Measurements from ENCODE around the gene ZNF883.
"Not testable (repeated sequence)": the region's sequence is repeated elsewhere in the genome, so short reads cannot be mapped to it uniquely, and the experiment has no call there.

ZNF883 gene

DNA sequence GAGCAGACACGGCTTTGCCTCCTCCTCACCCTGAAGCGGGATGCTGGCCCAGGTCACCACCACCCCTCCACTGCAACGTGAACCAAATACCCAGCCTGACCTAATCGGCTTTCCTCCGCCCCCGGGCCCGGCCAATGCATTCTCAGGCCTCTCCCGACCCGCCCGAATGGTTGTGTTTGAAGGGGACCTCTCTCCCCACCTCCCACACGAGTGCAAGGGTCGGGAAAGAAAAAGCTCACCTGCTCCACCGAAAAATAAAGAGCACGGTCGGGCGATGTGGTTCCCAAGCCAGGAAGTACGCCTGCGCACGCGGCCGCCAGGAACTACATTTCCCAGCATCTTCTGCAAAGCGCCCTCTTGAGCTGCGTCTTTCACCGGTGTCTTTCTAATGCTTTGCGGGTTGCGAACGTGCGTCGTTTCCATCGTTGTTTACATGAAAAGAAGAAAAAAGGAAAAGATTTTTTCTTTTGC lies at the start of gene ZNF883:
TSS of gene ZNF883 (minus strand) at position 282 of the 471 bp plus-strand sequence.
- Histone ChIP-seq H3K36me3 (ENCODE audit: control insufficient read depth, insufficient read depth, low read length) (peaks cover 9% of the 10 kb centered on the region; the same call in 1 of the 2 replicates), H3K9me3 (ENCODE audit: control insufficient read depth, insufficient read depth, low read length) (peaks cover 23% of the 10 kb centered on the region), H3K4me1 (ENCODE audit: control insufficient read depth, insufficient read depth, low read length) (0 out of 2 replicates have a peak, but pooled peaks cover 5% of the 10 kb centered on the region), H3K27me3 (ENCODE audit: control insufficient read depth, insufficient read depth, low read length) (no peaks in the 10 kb centered on the region), H3K4me3 (ENCODE audit: low read depth, low read length) (peak within 1 kb of the TSS; percentile 85), H3K9ac (ENCODE audit: low read depth, low read length) (peak within 1 kb of the TSS; percentile 77), H3K27ac (ENCODE audit: low read depth, low read length) (no peak within 1 kb of the TSS)

DNA sequence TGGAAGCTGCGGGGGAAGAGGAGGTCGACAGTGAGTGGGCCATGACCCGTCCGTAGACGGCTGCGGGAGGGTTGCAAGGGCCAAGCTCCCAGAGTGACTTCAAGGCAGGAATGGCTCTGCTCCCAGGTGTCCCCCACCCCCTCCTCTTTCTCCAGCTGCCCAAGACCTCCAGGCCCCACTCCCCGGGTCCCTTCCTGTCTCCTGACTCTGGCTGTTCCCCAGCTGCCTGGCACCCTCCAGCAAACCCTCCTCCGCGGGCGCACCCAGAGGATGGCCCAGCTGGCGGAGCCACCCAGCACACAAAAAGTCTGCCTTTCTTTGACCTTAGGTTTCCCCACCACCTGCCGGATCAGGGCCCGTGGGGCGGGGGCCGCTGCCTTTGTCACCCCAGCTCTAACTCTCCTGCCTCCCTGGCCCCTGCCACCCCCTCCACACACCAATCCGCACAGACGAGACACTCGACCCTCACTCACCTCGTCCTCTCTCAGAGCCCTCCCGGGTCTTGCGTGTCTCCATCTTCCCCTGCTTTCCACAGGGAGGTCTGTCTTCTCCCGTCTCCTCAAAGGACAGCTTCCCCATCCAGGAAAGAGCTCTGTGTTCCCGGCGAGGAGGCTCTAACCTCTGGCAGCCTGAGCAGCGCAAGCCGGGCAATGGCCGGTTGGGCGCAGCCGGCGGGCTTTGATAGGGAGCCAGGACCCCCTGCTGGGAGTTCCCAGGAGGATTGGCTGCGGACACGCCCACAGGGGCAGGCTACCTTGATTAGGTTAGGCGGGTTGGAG lies 49.3 kb upstream of the ZNF883 start:
- H3K9me3 ChIP-seq (ENCODE audit: control insufficient read depth, insufficient read depth, low read length) = peaks cover 16% of the 10 kb centered on the region
- H3K27ac ChIP-seq (ENCODE audit: low read depth, low read length); H3K36me3 ChIP-seq (ENCODE audit: control insufficient read depth, insufficient read depth, low read length); H3K4me1 ChIP-seq (ENCODE audit: control insufficient read depth, insufficient read depth, low read length); H3K9ac ChIP-seq (ENCODE audit: low read depth, low read length); H3K4me3 ChIP-seq (ENCODE audit: low read depth, low read length): not testable (repeated sequence)
- peaks cover 32% of the 10 kb centered on the region for H3K27me3 ChIP-seq (ENCODE audit: control insufficient read depth, insufficient read depth, low read length)

DNA sequence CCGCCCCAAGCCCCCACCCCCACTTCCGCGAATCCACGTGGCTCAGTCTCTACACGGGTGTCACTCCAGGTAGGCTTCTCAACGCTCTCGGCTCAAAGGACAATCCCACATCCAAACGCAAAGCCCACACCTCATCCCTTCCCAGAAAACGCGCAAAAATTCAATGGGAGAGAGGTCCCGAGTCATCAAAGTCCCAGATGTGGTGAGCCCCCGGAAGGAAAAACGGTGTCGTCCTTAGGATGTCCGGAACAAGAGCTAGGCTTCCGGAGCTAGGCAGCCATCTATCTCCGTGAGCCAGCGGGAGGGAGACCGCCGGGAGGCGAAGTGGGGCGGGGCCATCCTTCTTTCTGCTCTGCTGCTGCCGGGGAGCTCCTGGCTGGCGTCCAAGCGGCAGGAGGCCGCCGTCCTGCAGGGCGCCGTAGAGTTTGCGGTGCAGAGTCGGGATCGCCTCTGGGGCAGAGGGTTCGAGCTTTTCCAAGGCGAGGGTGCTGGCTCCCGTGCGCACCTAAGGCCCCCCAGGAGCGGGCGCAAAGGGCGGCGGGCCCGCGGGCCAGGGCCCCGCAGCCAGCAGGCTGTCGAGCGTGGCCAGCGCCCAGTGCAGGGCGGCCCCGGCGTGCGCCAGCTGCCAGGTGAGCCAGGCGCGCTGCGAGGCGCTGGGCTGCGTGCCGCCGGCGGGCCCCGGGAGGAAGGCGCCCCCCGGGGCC lies 47.7 kb upstream of the ZNF883 start:
- H3K4me3 ChIP-seq (ENCODE audit: low read depth, low read length); H3K9ac ChIP-seq (ENCODE audit: low read depth, low read length); H3K27ac ChIP-seq (ENCODE audit: low read depth, low read length); H3K4me1 ChIP-seq (ENCODE audit: control insufficient read depth, insufficient read depth, low read length); H3K36me3 ChIP-seq (ENCODE audit: control insufficient read depth, insufficient read depth, low read length): not testable (repeated sequence)
- Histone ChIP-seq H3K27me3 (ENCODE audit: control insufficient read depth, insufficient read depth, low read length) (peaks cover 32% of the 10 kb centered on the region), H3K9me3 (ENCODE audit: control insufficient read depth, insufficient read depth, low read length) (peaks cover 19% of the 10 kb centered on the region)

GRCh38 chr9:113057193-113057592 lies 45.2 kb upstream of the ZNF883 start:
- H3K36me3 ChIP-seq (ENCODE audit: control insufficient read depth, insufficient read depth, low read length) = no peaks in the 10 kb centered on the region
- no peak overlapping the region for H3K27ac ChIP-seq (ENCODE audit: low read depth, low read length)
- no peak overlapping the region for H3K9ac ChIP-seq (ENCODE audit: low read depth, low read length)
- H3K9me3 ChIP-seq (ENCODE audit: control insufficient read depth, insufficient read depth, low read length) = peaks cover 25% of the 10 kb centered on the region
- H3K27me3 ChIP-seq (ENCODE audit: control insufficient read depth, insufficient read depth, low read length) = peaks cover 24% of the 10 kb centered on the region
- H3K4me1 ChIP-seq (ENCODE audit: control insufficient read depth, insufficient read depth, low read length) = peaks cover 3% of the 10 kb centered on the region; the same call in 1 of the 2 replicates
- H3K4me3 ChIP-seq (ENCODE audit: low read depth, low read length) = peak overlapping the region; percentile 92

DNA sequence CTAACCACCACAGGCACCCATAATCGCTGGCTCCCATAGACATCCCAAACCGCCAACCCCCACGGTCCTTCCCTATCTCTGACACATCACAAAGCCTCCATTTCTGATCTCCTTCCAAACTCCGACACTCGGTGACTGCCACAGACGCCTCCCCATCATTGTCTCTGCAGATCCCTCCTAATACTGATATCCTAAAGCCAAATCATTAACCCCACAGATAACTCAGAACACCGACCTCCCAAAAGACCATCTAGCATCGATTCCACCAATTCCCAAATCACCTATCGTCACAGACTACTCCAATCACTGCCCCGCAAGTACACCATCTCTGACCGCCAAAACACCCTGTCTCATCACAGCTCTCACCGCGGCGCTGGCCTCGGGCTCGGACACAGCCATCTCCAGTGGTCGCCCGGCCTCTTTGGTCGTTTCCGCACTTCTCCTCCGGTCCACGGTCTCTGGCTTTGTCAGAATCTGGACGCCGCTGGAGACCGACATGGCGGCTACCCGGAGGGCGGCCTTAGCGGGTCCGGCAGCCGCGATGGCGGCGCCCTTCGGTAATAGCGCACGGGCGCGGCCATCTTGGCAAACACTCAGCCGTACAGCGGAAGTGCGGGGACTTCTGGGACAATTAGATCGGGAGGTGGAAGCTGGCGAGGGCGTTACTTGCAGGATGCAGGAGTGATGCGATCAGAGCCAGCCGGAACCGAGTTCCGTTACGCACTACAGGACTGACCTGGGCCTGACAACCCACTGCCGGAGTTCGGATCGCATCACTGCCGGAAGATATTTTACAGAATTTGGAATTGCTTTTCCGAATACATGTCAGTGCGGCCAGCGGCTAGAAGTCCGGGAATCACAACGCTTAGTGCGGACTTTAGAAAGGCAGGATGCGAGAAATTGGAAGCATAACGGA lies 44.5 kb upstream of the ZNF883 start, which contains the start of gene ZFP37:
TSS of gene ZFP37 (minus strand) at position 534 of the 916 bp plus-strand sequence. CDS start at position 498, 36 bp downstream.
- Histone ChIP-seq H3K4me3 (ENCODE audit: low read depth, low read length) (peak within 1 kb of the TSS; percentile 92), H3K9me3 (ENCODE audit: control insufficient read depth, insufficient read depth, low read length) (peaks cover 27% of the 10 kb centered on the region), H3K4me1 (ENCODE audit: control insufficient read depth, insufficient read depth, low read length) (peaks cover 3% of the 10 kb centered on the region; the same call in 1 of the 2 replicates), H3K36me3 (ENCODE audit: control insufficient read depth, insufficient read depth, low read length) (no peaks in the 10 kb centered on the region), H3K27ac (ENCODE audit: low read depth, low read length) (peak within 1 kb of the TSS; percentile 26), H3K27me3 (ENCODE audit: control insufficient read depth, insufficient read depth, low read length) (peaks cover 18% of the 10 kb centered on the region), H3K9ac (ENCODE audit: low read depth, low read length) (peak within 1 kb of the TSS; percentile 75)

- Histone ChIP-seq H3K36me3 (ENCODE audit: control insufficient read depth, insufficient read depth, low read length) (peaks cover 48% of the 10 kb centered on the region), H3K4me1 (ENCODE audit: control insufficient read depth, insufficient read depth, low read length) (no peaks in the 10 kb centered on the region), H3K9ac (ENCODE audit: low read depth, low read length) (no peak overlapping the region), H3K27ac (ENCODE audit: low read depth, low read length) (no peak overlapping the region), H3K27me3 (ENCODE audit: control insufficient read depth, insufficient read depth, low read length) (no peaks in the 10 kb centered on the region), H3K9me3 (ENCODE audit: control insufficient read depth, insufficient read depth, low read length) (peaks cover 95% of the 10 kb centered on the region), H3K4me3 (ENCODE audit: low read depth, low read length) (no peak overlapping the region)
Observed at GRCh38 chr9:113042884-113043657, 31.1 kb upstream of the ZNF883 start.

GRCh38 chr9:113026200-113026599 lies 14.2 kb upstream of the ZNF883 start:
- H3K9ac ChIP-seq (ENCODE audit: low read depth, low read length) = no peak overlapping the region
- no peaks in the 10 kb centered on the region for H3K36me3 ChIP-seq (ENCODE audit: control insufficient read depth, insufficient read depth, low read length)
- H3K27ac ChIP-seq (ENCODE audit: low read depth, low read length) = no peak overlapping the region
- no peaks in the 10 kb centered on the region for H3K4me1 ChIP-seq (ENCODE audit: control insufficient read depth, insufficient read depth, low read length)
- no peak overlapping the region for H3K4me3 ChIP-seq (ENCODE audit: low read depth, low read length)
- H3K27me3 ChIP-seq (ENCODE audit: control insufficient read depth, insufficient read depth, low read length) = no peaks in the 10 kb centered on the region
- peaks cover 69% of the 10 kb centered on the region for H3K9me3 ChIP-seq (ENCODE audit: control insufficient read depth, insufficient read depth, low read length)

GRCh38 chr9:113018247-113018646 lies 6.3 kb upstream of the ZNF883 start:
- Histone ChIP-seq H3K36me3 (ENCODE audit: control insufficient read depth, insufficient read depth, low read length) (no peaks in the 10 kb centered on the region), H3K4me1 (ENCODE audit: control insufficient read depth, insufficient read depth, low read length) (no peaks in the 10 kb centered on the region), H3K9me3 (ENCODE audit: control insufficient read depth, insufficient read depth, low read length) (peaks cover 46% of the 10 kb centered on the region), H3K4me3 (ENCODE audit: low read depth, low read length) (no peak overlapping the region), H3K27me3 (ENCODE audit: control insufficient read depth, insufficient read depth, low read length) (no peaks in the 10 kb centered on the region), H3K9ac (ENCODE audit: low read depth, low read length) (no peak overlapping the region), H3K27ac (ENCODE audit: low read depth, low read length) (no peak overlapping the region)

GRCh38 chr9:113012492-113012891 lies 500 bp upstream of the ZNF883 start:
- H3K4me3 ChIP-seq (ENCODE audit: low read depth, low read length) = peak overlapping the region; percentile 85
- 0 out of 2 replicates have a peak, but pooled peaks cover 5% of the 10 kb centered on the region for H3K4me1 ChIP-seq (ENCODE audit: control insufficient read depth, insufficient read depth, low read length)
- H3K27me3 ChIP-seq (ENCODE audit: control insufficient read depth, insufficient read depth, low read length) = no peaks in the 10 kb centered on the region
- peaks cover 9% of the 10 kb centered on the region; the same call in 1 of the 2 replicates for H3K36me3 ChIP-seq (ENCODE audit: control insufficient read depth, insufficient read depth, low read length)
- H3K9ac ChIP-seq (ENCODE audit: low read depth, low read length) = no peak overlapping the region
- H3K27ac ChIP-seq (ENCODE audit: low read depth, low read length) = no peak overlapping the region
- H3K9me3 ChIP-seq (ENCODE audit: control insufficient read depth, insufficient read depth, low read length) = peaks cover 23% of the 10 kb centered on the region

DNA sequence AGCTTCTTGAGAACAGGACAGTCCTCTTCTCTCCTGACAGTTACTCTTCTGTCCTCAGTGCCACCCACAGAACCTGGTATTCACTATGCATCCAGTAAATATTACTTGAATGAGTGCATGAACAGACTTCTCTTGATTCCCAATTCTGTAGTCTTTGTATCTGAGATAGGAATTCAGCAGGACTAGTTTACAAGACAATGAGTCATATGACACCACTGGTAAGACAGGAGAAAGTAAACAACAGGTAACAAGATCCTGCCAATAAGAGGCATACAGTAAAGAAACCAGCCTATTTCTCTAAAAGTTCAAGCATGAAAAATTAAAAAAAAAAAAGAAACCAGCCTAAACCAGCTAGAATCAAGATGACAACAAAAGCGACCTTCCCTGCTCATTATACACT lies 6.2 kb downstream of the ZNF883 start:
- peaks cover 9% of the 10 kb centered on the region for H3K4me1 ChIP-seq (ENCODE audit: control insufficient read depth, insufficient read depth, low read length)
- H3K27me3 ChIP-seq (ENCODE audit: control insufficient read depth, insufficient read depth, low read length) = no peaks in the 10 kb centered on the region
- no peak overlapping the region for H3K9ac ChIP-seq (ENCODE audit: low read depth, low read length)
- peaks cover 65% of the 10 kb centered on the region for H3K9me3 ChIP-seq (ENCODE audit: control insufficient read depth, insufficient read depth, low read length)
- peak overlapping the region; percentile 30; the same call in 1 of the 2 replicates for H3K4me3 ChIP-seq (ENCODE audit: low read depth, low read length)
- H3K27ac ChIP-seq (ENCODE audit: low read depth, low read length) = no peak overlapping the region
- peaks cover 23% of the 10 kb centered on the region for H3K36me3 ChIP-seq (ENCODE audit: control insufficient read depth, insufficient read depth, low read length)
